Right renal cortex interstitium (tissue), 3 donors: ENCODE data around the gene ULK1. TPM values are rescaled to one million over a fixed set of nuclear protein-coding genes. Genes with fewer than 3 reads are reported as not detected.
"Not testable (repeated sequence)": the region's sequence is repeated elsewhere in the genome, so short reads cannot be mapped to it uniquely, and the experiment has no call there.

ENCODE experiments used
- DNase-seq, 3 donors: peaks; one replicate each; pipeline ENCODE4 v3.0.0-alpha.2; 2013; ENCODE audit warnings: low read depth in 3 of 3, low spot score in 2 of 3
- polyA plus RNA-seq, 3 donors: library from polyadenylated mRNA; unstranded; fragments of 120-200 nt; gene quantifications; one replicate each; pipeline ENCODE4 v1.2.1, GENCODE V29; 2013; ENCODE audit not compliant: insufficient read length in 3 of 3

The ULK1 gene
- polyA plus RNA-seq, 3 donors: 18.4 to 20.5 (median 19.8) TPM

GRCh38 chr12:131940141-131940547 lies 45.7 kb downstream of the ULK1 start:
- DNase-seq: no peak

- no peak for DNase-seq
Observed at GRCh38 chr12:131941116-131941986, 46.9 kb downstream of the ULK1 start.

GRCh38 chr12:131941987-131942341 lies 47.5 kb downstream of the ULK1 start:
- DNase-seq: no peak

- no peak for DNase-seq
Observed at GRCh38 chr12:131942671-131943070, 48.2 kb downstream of the ULK1 start.

- no peak for DNase-seq
Observed at GRCh38 chr12:131943389-131943788, 49.0 kb downstream of the ULK1 start.

- no peak for DNase-seq
Observed at GRCh38 chr12:131943876-131944275, 49.5 kb downstream of the ULK1 start.

GRCh38 chr12:131944601-131945251 lies 50.3 kb downstream of the ULK1 start:
- DNase-seq: no peak

- DNase-seq: no peak
Observed at GRCh38 chr12:131946757-131947156, 52.3 kb downstream of the ULK1 start.

GRCh38 chr12:131947482-131948027 lies 53.1 kb downstream of the ULK1 start:
- DNase-seq: no peak

- DNase-seq: no peak
Observed at GRCh38 chr12:131948166-131948712, 53.8 kb downstream of the ULK1 start.

GRCh38 chr12:131948713-131949430 lies 54.5 kb downstream of the ULK1 start:
- not testable (repeated sequence) for DNase-seq

- peak; percentile 67 to 87 (median 85) for DNase-seq
Observed at GRCh38 chr12:131949431-131950181, 55.2 kb downstream of the ULK1 start, which contains the start of gene EP400. Gene EP400 (plus strand): TSS chr12:131949942. CDS start chr12:131960620, 10,678 bp downstream.

GRCh38 chr12:131950182-131950913 lies 55.9 kb downstream of the ULK1 start:
- DNase-seq: no peak

GRCh38 chr12:131953810-131954209 lies 59.4 kb downstream of the ULK1 start:
- DNase-seq: not testable (repeated sequence)

- not testable (repeated sequence) for DNase-seq
Observed at GRCh38 chr12:131954460-131954859, 60.0 kb downstream of the ULK1 start.

GRCh38 chr12:131959116-131959515 lies 64.7 kb downstream of the ULK1 start:
- no peak for DNase-seq

GRCh38 chr12:131959641-131960589 lies 65.5 kb downstream of the ULK1 start:
- DNase-seq: no peak
